ENCODE results near the gene CFC1B. TPM values are rescaled to one million over a fixed set of nuclear protein-coding genes. Genes with fewer than 3 reads are reported as not detected.
"Not testable (repeated sequence)": the region's sequence is repeated elsewhere in the genome, so short reads cannot be mapped to it uniquely, and the experiment has no call there.

The CFC1B gene
- polyA plus RNA-seq, 2 donors: not detected

DNA sequence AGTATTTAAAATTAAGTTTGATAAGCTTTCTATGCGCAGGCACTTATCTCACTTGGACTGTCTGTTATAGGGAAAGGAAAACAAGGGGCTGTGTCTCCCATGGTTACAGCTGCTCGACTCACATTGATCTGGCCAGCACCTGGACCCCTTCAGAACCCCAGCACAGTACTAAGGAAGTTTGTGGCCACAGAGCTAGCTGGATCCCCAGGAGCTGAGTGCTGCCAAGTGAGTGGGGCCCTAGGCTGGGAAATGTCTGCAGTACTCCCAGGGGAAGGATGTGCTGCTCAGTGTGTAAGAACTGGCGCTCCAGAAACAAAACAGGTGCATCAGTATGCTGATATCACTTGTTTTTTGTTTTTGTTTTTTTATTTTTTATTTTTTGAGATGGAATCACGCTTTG lies 9.2 kb downstream of the CFC1B start:
- not testable (repeated sequence) for H3K27ac ChIP-seq (ENCODE audit: low read depth in 2 of 2, low read length in 1 of 2); H3K4me3 ChIP-seq (ENCODE audit: low read depth in 1 of 2, low read length in 2 of 2); H3K27me3 ChIP-seq (ENCODE audit: control insufficient read depth in 1 of 2, insufficient read depth in 2 of 2, low read length in 2 of 2); H3K36me3 ChIP-seq (ENCODE audit: control insufficient read depth in 2 of 2, insufficient read depth in 2 of 2, low read length in 1 of 2); H3K9me3 ChIP-seq (ENCODE audit: control insufficient read depth in 2 of 2, insufficient read depth in 1 of 2, low read depth in 1 of 2, low read length in 1 of 2); H3K4me1 ChIP-seq (ENCODE audit: control insufficient read depth in 2 of 2, insufficient read depth in 2 of 2, low read length in 1 of 2)
- no CpG with 5 or more reads among the region's 4 CpGs for WGBS, 2 donors

DNA sequence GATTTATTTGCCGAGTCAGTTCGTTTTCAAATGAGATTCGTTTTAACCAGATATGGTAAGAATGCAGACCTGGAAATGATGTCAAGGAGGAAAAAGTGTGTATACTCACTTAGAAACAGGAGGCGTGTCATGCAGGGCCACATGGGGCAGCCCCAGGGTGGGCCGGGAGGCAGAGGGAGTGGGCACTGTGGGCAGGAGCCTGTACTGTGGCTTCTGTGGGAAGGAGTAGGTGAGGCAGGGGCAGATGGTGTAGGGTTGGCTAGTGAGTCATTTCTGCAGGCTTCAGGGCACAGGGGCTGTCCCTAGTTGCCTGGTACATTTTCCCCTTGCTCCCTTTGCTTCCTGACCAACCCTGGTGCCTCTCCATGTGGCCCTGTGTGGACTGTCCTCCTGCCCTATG lies 10.2 kb downstream of the CFC1B start:
- H3K36me3 ChIP-seq (ENCODE audit: control insufficient read depth in 2 of 2, insufficient read depth in 2 of 2, low read length in 1 of 2); H3K4me3 ChIP-seq (ENCODE audit: low read depth in 1 of 2, low read length in 2 of 2); H3K4me1 ChIP-seq (ENCODE audit: control insufficient read depth in 2 of 2, insufficient read depth in 2 of 2, low read length in 1 of 2); H3K27me3 ChIP-seq (ENCODE audit: control insufficient read depth in 1 of 2, insufficient read depth in 2 of 2, low read length in 2 of 2); H3K9me3 ChIP-seq (ENCODE audit: control insufficient read depth in 2 of 2, insufficient read depth in 1 of 2, low read depth in 1 of 2, low read length in 1 of 2); H3K27ac ChIP-seq (ENCODE audit: low read depth in 2 of 2, low read length in 1 of 2): not testable (repeated sequence)
- WGBS, 2 donors: no CpG with 5 or more reads among the region's 5 CpGs

DNA sequence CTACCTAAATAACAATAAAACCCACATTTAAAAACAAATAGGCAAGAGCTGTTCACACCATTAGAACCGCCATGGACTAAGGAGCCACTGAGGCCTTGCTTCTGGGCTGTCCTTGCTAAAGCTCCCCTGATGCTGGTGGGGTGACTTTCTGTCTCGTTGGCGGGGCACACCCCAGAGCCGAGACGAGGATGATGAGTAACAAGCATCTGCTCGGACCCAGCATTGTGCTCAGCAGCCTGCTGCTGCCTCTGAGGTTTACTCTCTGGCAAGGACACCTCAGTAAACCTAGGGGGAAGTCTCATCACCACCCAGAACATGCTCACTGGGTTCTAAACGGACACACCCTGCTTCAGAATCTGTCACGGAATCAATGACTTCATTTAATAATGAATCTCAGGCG lies 10.7 kb downstream of the CFC1B start:
- H3K27ac ChIP-seq (ENCODE audit: low read depth in 2 of 2, low read length in 1 of 2); H3K4me1 ChIP-seq (ENCODE audit: control insufficient read depth in 2 of 2, insufficient read depth in 2 of 2, low read length in 1 of 2); H3K36me3 ChIP-seq (ENCODE audit: control insufficient read depth in 2 of 2, insufficient read depth in 2 of 2, low read length in 1 of 2); H3K4me3 ChIP-seq (ENCODE audit: low read depth in 1 of 2, low read length in 2 of 2); H3K27me3 ChIP-seq (ENCODE audit: control insufficient read depth in 1 of 2, insufficient read depth in 2 of 2, low read length in 2 of 2); H3K9me3 ChIP-seq (ENCODE audit: control insufficient read depth in 2 of 2, insufficient read depth in 1 of 2, low read depth in 1 of 2, low read length in 1 of 2): not testable (repeated sequence)
- no CpG with 5 or more reads among the region's 9 CpGs for WGBS, 2 donors

DNA sequence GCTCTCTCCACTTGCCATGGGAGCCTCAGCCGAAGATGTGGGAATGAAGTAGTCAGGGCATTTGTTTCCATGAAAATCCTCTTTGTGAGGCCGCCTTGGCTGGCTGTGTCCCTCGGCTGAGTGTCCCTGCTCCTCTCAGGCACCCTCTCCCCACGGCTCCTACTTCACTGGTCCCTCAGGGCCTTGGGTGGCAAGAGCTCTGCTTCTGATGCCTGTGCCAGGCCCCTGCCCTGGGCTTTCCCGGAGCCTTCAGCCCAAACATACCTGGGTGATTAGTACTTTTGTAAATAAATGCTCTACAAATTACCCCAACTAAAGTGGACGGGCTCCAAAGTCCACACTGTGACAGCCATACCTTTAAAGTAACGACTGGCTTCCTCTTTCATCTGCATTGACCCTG lies 15.6 kb downstream of the CFC1B start:
- WGBS, 2 donors: no CpG with 5 or more reads among the region's 7 CpGs
- H3K27ac ChIP-seq (ENCODE audit: low read depth in 2 of 2, low read length in 1 of 2): not testable (repeated sequence)

DNA sequence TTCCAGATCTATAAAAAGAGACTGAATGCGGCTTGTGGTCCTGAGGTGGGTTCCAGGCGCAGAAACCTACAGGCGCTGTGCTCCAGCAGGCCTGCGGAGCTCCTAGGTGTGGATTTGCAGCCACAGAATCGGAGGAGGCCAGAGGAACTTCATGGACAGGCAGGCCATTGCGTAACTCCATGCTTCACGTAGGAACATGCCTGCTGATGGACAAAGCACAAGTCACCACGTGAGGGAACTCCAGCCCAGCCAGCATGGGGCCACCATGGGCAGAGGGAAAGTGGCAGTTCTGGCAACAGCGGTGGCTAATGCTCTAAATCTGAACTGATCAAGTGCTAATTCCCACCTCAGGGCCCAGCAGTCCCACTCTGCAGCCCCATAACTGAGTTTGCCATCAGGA lies 17.2 kb downstream of the CFC1B start:
- not testable (repeated sequence) for H3K9me3 ChIP-seq (ENCODE audit: control insufficient read depth in 2 of 2, insufficient read depth in 1 of 2, low read depth in 1 of 2, low read length in 1 of 2); H3K4me1 ChIP-seq (ENCODE audit: control insufficient read depth in 2 of 2, insufficient read depth in 2 of 2, low read length in 1 of 2); H3K36me3 ChIP-seq (ENCODE audit: control insufficient read depth in 2 of 2, insufficient read depth in 2 of 2, low read length in 1 of 2); H3K27me3 ChIP-seq (ENCODE audit: control insufficient read depth in 1 of 2, insufficient read depth in 2 of 2, low read length in 2 of 2); H3K4me3 ChIP-seq (ENCODE audit: low read depth in 1 of 2, low read length in 2 of 2); H3K27ac ChIP-seq (ENCODE audit: low read depth in 2 of 2, low read length in 1 of 2)
- no CpG with 5 or more reads among the region's 9 CpGs for WGBS, 2 donors

More for the DNA sequence above, 15.6 kb downstream of the CFC1B start:
- not testable (repeated sequence) for H3K27me3 ChIP-seq (ENCODE audit: control insufficient read depth in 1 of 2, insufficient read depth in 2 of 2, low read length in 2 of 2); H3K4me3 ChIP-seq (ENCODE audit: low read depth in 1 of 2, low read length in 2 of 2); H3K9me3 ChIP-seq (ENCODE audit: control insufficient read depth in 2 of 2, insufficient read depth in 1 of 2, low read depth in 1 of 2, low read length in 1 of 2); H3K4me1 ChIP-seq (ENCODE audit: control insufficient read depth in 2 of 2, insufficient read depth in 2 of 2, low read length in 1 of 2); H3K36me3 ChIP-seq (ENCODE audit: control insufficient read depth in 2 of 2, insufficient read depth in 2 of 2, low read length in 1 of 2)

DNA sequence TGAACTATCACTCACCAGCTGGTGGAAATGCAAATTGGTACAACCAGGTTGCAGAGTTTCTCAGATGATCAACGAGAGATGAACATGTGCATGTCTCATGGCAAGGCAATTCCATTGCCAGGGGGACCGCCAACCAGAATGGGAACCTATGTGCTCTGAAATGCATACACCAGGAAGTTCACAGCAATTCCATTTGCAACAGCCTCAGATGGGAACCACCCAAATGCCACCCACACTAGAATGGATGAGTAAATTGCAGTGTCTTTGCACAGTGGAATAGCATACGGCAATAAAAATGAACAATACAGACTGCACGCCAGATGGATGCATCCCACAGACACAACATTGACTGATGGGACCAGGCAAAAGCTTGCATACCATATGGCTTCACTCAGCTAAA lies 21.8 kb downstream of the CFC1B start:
- not testable (repeated sequence) for H3K9me3 ChIP-seq (ENCODE audit: control insufficient read depth in 2 of 2, insufficient read depth in 1 of 2, low read depth in 1 of 2, low read length in 1 of 2); H3K36me3 ChIP-seq (ENCODE audit: control insufficient read depth in 2 of 2, insufficient read depth in 2 of 2, low read length in 1 of 2); H3K4me3 ChIP-seq (ENCODE audit: low read depth in 1 of 2, low read length in 2 of 2); H3K4me1 ChIP-seq (ENCODE audit: control insufficient read depth in 2 of 2, insufficient read depth in 2 of 2, low read length in 1 of 2); H3K27me3 ChIP-seq (ENCODE audit: control insufficient read depth in 1 of 2, insufficient read depth in 2 of 2, low read length in 2 of 2); H3K27ac ChIP-seq (ENCODE audit: low read depth in 2 of 2, low read length in 1 of 2)
- no CpG with 5 or more reads among the region's 4 CpGs for WGBS, 2 donors

DNA sequence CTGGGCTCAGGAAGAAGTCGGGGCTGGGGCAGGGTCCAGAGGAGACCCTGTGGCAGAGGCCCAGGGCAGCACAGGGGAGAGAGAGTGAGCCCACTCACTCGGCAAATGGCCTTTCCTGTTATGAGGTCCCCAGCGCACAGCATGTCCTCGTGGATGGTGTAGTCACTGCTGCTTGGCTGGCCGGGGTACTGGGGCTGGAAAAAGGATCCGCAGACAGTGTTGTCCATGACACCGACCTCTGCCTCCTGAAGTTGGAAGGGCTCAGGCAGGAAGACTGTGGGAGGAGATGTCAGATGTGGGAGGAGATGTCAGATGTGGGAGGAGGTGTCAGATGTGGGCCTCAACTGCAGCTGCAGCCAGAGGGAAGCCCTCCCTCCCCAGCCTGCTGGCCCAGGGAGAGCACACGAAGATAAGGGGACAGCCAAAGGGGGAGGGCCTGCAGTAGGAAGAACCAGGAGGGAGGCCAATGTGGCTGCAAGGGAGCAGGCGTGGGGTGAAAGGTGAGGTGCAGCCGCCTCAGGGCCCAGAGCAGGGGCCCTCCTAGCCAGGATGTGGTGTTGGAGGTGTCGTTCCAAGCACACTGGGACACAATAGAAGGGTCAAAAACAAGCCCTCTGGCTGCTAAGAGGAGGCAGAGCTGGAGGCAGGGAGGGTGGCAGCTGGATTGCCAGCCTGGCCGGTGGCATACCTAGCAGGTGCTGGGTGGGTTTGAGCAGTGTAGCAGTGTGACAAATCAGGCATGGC lies 22.9 kb downstream of the CFC1B start:
- H3K36me3 ChIP-seq (ENCODE audit: control insufficient read depth in 2 of 2, insufficient read depth in 2 of 2, low read length in 1 of 2); H3K9me3 ChIP-seq (ENCODE audit: control insufficient read depth in 2 of 2, insufficient read depth in 1 of 2, low read depth in 1 of 2, low read length in 1 of 2); H3K4me3 ChIP-seq (ENCODE audit: low read depth in 1 of 2, low read length in 2 of 2); H3K27ac ChIP-seq (ENCODE audit: low read depth in 2 of 2, low read length in 1 of 2); H3K27me3 ChIP-seq (ENCODE audit: control insufficient read depth in 1 of 2, insufficient read depth in 2 of 2, low read length in 2 of 2); H3K4me1 ChIP-seq (ENCODE audit: control insufficient read depth in 2 of 2, insufficient read depth in 2 of 2, low read length in 1 of 2): not testable (repeated sequence)
- 67% methylated on average over 1 of the region's 12 CpGs; no CpG with 5 or more reads in 1 of the 2 donors for WGBS, 2 donors

DNA sequence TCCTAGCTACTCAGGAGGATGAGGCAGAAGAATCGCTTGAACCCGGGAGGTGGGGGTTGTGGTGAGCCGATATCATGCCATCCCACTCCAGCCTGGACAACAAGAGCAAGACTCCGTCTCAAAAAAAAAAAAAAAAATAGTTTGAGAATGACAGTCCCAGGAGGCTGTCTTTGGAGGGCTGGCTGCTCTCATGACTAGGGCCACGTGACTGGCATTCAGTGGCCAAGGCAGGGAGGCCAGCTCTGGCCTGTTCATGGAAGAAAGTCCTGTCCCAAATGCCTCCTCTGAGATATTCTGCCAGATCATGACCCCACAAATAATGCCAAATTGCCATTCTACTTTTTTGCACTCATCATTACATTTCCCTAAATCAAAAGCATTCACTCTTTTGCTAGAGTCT lies 24.0 kb downstream of the CFC1B start:
- not testable (repeated sequence) for H3K36me3 ChIP-seq (ENCODE audit: control insufficient read depth in 2 of 2, insufficient read depth in 2 of 2, low read length in 1 of 2); H3K4me1 ChIP-seq (ENCODE audit: control insufficient read depth in 2 of 2, insufficient read depth in 2 of 2, low read length in 1 of 2); H3K4me3 ChIP-seq (ENCODE audit: low read depth in 1 of 2, low read length in 2 of 2); H3K27ac ChIP-seq (ENCODE audit: low read depth in 2 of 2, low read length in 1 of 2); H3K27me3 ChIP-seq (ENCODE audit: control insufficient read depth in 1 of 2, insufficient read depth in 2 of 2, low read length in 2 of 2); H3K9me3 ChIP-seq (ENCODE audit: control insufficient read depth in 2 of 2, insufficient read depth in 1 of 2, low read depth in 1 of 2, low read length in 1 of 2)
- no CpG with 5 or more reads among the region's 5 CpGs for WGBS, 2 donors

DNA sequence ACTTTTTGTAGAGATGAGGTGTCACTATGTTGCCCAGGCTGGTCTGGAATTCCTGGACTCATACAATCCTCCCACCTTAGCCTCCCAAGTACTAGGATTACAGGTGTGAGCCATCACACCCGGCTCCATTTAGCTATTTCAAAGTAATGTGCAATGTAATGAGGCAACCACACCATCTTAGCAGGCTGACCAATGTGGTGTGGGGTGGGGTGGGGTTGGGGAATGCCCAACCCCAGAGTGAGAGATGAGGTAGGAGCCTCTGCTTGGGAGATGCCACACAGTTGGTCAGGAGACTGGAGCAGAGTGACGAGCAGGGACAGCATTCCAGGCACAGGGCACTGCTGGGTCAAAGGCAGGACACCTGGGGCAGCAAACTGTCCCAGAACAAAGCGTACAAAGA lies 27.4 kb downstream of the CFC1B start:
- not testable (repeated sequence) for H3K4me3 ChIP-seq (ENCODE audit: low read depth in 1 of 2, low read length in 2 of 2); H3K9me3 ChIP-seq (ENCODE audit: control insufficient read depth in 2 of 2, insufficient read depth in 1 of 2, low read depth in 1 of 2, low read length in 1 of 2); H3K36me3 ChIP-seq (ENCODE audit: control insufficient read depth in 2 of 2, insufficient read depth in 2 of 2, low read length in 1 of 2); H3K4me1 ChIP-seq (ENCODE audit: control insufficient read depth in 2 of 2, insufficient read depth in 2 of 2, low read length in 1 of 2); H3K27ac ChIP-seq (ENCODE audit: low read depth in 2 of 2, low read length in 1 of 2); H3K27me3 ChIP-seq (ENCODE audit: control insufficient read depth in 1 of 2, insufficient read depth in 2 of 2, low read length in 2 of 2)
- WGBS, 2 donors: no CpG with 5 or more reads among the region's 3 CpGs

DNA sequence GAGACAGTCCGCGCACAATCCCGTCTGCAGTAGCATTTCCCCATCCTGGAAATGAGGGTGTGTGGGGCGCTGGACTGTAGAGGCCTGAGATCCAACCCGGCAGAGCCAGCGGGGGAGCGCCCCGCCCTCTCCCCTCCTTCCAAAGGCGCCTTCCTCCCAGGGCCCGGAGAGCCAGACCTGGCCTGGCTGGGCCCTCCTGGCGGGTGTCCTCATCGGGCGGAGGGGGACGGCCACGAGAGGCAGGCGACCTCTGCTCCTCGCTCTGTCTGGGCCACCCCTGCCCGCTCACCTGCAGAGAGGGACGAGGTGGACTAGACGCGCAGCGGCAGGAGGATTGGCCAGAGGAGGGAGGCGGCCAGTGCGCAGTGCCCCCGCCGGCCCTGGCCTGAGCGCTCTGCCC lies 28.5 kb downstream of the CFC1B start:
- H3K4me3 ChIP-seq (ENCODE audit: low read depth in 1 of 2, low read length in 2 of 2); H3K27ac ChIP-seq (ENCODE audit: low read depth in 2 of 2, low read length in 1 of 2); H3K4me1 ChIP-seq (ENCODE audit: control insufficient read depth in 2 of 2, insufficient read depth in 2 of 2, low read length in 1 of 2); H3K27me3 ChIP-seq (ENCODE audit: control insufficient read depth in 1 of 2, insufficient read depth in 2 of 2, low read length in 2 of 2); H3K36me3 ChIP-seq (ENCODE audit: control insufficient read depth in 2 of 2, insufficient read depth in 2 of 2, low read length in 1 of 2); H3K9me3 ChIP-seq (ENCODE audit: control insufficient read depth in 2 of 2, insufficient read depth in 1 of 2, low read depth in 1 of 2, low read length in 1 of 2): not testable (repeated sequence)
- no CpG with 5 or more reads among the region's 27 CpGs for WGBS, 2 donors
